HL-60 (cell line): Measurements from ENCODE around the gene DMD.

ENCODE experiments used
- GABPA ChIP-seq: IDR thresholded peaks from 2 replicates; pipeline ENCODE4 v1.6.1; 2012; ENCODE audit warnings: low read depth
- POLR2AphosphoS5 ChIP-seq: IDR thresholded peaks from 2 replicates; pipeline ENCODE4 v1.6.1; 2012; ENCODE audit warnings: low read depth
- TF ChIP-seq, protein P1 (sequence below): IDR thresholded peaks from one replicate; pipeline ENCODE4 v1.5.1; 2011; ENCODE audit warnings: low read length, control low read depth, inconsistent platforms; ENCODE audit not compliant: insufficient read depth

DNA sequence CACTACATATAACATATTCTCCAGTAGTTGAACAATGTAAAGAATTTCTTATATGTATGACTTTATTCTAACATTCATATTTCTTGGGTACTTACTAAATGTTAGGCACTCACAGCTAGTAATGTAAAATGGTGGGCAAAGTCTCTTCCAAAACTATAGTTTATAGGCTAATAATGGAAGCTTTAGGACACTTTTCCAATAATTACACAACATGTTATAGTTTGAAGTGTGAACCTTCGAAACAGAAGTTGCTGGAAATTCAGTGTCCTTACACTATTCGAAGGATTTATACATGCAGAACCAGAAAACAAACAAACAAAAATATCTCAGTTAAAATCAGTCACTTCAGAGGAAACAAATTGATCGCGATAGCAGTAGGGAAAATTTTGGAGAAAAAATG lies 212.6 kb downstream of the DMD start:
- TF ChIP-seq, protein P1, sequence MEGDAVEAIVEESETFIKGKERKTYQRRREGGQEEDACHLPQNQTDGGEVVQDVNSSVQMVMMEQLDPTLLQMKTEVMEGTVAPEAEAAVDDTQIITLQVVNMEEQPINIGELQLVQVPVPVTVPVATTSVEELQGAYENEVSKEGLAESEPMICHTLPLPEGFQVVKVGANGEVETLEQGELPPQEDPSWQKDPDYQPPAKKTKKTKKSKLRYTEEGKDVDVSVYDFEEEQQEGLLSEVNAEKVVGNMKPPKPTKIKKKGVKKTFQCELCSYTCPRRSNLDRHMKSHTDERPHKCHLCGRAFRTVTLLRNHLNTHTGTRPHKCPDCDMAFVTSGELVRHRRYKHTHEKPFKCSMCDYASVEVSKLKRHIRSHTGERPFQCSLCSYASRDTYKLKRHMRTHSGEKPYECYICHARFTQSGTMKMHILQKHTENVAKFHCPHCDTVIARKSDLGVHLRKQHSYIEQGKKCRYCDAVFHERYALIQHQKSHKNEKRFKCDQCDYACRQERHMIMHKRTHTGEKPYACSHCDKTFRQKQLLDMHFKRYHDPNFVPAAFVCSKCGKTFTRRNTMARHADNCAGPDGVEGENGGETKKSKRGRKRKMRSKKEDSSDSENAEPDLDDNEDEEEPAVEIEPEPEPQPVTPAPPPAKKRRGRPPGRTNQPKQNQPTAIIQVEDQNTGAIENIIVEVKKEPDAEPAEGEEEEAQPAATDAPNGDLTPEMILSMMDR, result no peak
- TF ChIP-seq POLR2AphosphoS5 (no peak), GABPA (no peak)
